Thoracic aorta (tissue), 2 donors: Measurements from ENCODE around the gene EIF4H. TPM values are rescaled to one million over a fixed set of nuclear protein-coding genes. Genes with fewer than 3 reads are reported as not detected.

Experiments
- ATAC-seq: fragments of 150-250 bp; one replicate; pipeline ENCODE4 v1.8.0; 2017; ENCODE audit warnings: low read depth; ENCODE audit not compliant: insufficient number of reproducible peaks, low FRiP score
- DNase-seq: peaks from one replicate; pipeline ENCODE4 v3.0.0-alpha.2; 2020; ENCODE audit warnings: low spot score
- H3K27ac ChIP-seq, 2 donors: fragments of 200-600 bp; sonication (generic); 1 replicate in 1 of 2; 2 replicates in 1 of 2; pipeline ENCODE4 v1.5.1; 2016; ENCODE audit warnings: mild to moderate bottlenecking in 2 of 2, moderate library complexity in 2 of 2
- H3K27me3 ChIP-seq: fragments of 200-600 bp; sonication (generic); replicated peaks from 2 replicates; pipeline ENCODE4 v1.6.0; 2016; ENCODE audit warnings: mild to moderate bottlenecking; ENCODE audit not compliant: insufficient read depth
- H3K36me3 ChIP-seq: fragments of 200-600 bp; sonication (generic); one replicate; pipeline ENCODE4 v1.5.1; 2016
- H3K4me1 ChIP-seq, 2 donors: fragments of 200-600 bp; sonication (generic); 1 replicate in 1 of 2; 2 replicates in 1 of 2; pipeline versions ENCODE4 v1.5.1 to v1.6.0; 2016; ENCODE audit warnings: low read depth in 2 of 2, mild to moderate bottlenecking in 1 of 2; ENCODE audit not compliant: control insufficient read depth in 1 of 2
- H3K4me3 ChIP-seq: fragments of 200-600 bp; sonication (generic); 2 replicates; pipeline ENCODE4 v1.5.1; 2016; ENCODE audit warnings: mild to moderate bottlenecking
- H3K9me3 ChIP-seq: fragments of 200-600 bp; sonication (generic); 2 replicates; pipeline ENCODE4 v1.5.1; 2016
- total RNA-seq, 2 donors: library from RNA; depleted of rRNA; stranded (reverse); fragments of >200 nt; gene quantifications; one replicate each; pipeline versions ENCODE4 v1.1.0 to v1.2.3, GENCODE V29; 2016
- TF ChIP-seq, protein P1 (sequence below): fragments of 200-600 bp; sonication (generic); IDR thresholded peaks from one replicate; pipeline ENCODE4 v1.5.1; 2019; ENCODE audit warnings: antibody characterized with exemption

The EIF4H gene
- total RNA-seq, 2 donors from 2014 or later, result 210 to 244 TPM

DNA sequence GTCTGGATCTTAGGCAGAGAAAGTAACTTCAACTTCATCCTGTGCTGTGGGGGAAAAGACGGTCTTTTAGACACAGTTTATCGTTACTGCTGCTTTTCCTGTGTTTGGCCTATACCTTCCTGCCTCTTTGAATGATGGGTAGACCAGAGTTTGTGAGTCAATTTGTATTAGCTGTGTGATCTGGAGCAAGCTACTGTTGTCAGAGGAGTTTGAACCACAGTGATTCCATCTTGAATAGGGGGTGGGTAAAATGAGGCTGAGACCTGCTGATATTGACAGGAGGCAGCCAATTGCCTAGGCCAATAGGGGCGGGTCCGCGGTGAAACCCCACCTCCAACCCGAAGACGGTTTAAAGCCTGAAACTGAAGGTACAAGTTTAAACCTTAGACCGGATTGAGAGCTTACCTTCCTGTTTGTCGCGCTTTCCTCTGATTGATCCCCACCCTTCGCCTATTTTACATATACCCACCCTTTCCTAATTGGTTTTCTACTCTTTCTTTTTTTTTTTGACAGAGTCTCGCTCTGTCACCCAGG, 35.8 kb upstream of the EIF4H start:
- Histone ChIP-seq H3K4me3 (no peak overlapping the region), H3K36me3 (no peaks in the 10 kb centered on the region), H3K27ac (no peak overlapping the region), H3K4me1 (no peaks in the 10 kb centered on the region), H3K27me3 (no peaks in the 10 kb centered on the region), H3K9me3 (no peaks in the 10 kb centered on the region)
- no peak for ATAC-seq
- TF ChIP-seq, protein P1, sequence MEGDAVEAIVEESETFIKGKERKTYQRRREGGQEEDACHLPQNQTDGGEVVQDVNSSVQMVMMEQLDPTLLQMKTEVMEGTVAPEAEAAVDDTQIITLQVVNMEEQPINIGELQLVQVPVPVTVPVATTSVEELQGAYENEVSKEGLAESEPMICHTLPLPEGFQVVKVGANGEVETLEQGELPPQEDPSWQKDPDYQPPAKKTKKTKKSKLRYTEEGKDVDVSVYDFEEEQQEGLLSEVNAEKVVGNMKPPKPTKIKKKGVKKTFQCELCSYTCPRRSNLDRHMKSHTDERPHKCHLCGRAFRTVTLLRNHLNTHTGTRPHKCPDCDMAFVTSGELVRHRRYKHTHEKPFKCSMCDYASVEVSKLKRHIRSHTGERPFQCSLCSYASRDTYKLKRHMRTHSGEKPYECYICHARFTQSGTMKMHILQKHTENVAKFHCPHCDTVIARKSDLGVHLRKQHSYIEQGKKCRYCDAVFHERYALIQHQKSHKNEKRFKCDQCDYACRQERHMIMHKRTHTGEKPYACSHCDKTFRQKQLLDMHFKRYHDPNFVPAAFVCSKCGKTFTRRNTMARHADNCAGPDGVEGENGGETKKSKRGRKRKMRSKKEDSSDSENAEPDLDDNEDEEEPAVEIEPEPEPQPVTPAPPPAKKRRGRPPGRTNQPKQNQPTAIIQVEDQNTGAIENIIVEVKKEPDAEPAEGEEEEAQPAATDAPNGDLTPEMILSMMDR, result no peak
- no peak for DNase-seq

DNA sequence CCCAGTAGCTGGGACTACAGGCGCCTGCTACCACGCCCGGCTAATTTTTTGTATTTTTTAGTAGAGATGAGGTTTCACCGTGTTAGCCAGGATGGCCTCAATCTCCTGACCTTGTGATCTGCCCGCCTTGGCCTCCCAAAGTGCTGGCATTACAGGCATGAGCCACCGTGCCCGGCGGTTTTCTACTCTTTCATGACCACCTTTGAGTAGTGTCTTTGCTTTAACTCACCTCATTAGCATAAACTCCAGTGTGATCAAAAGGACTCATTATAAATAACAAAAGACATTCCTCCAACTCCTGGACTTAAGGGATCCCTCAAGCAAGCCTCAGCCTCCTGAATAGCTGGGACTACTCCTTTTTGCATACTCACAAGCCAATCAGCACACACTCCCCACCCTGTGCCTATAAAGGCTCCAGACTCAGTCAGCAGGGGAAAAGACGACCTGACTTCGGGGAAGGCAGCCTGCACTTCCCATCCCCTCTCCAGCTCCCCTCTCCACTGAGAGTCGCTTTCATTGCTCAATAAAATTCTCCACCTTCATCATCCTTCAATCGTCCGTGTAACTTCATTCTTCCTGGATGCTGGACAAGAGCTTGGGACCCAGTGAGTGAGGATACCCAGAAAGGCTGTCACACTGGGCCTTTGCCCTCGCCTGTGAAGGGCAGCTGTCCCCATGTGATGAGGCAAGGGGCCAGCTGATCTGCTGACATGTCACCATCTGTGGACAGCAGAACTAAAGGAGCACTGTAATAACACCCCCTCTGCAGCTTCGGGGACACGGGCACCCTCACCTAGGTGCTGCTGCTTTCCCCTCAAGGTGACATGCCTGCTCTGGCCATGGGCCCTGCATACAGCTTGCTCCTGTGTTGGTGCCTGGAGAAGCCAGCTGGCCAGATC, 35.0 kb upstream of the EIF4H start:
- Histone ChIP-seq H3K4me1 (no peaks in the 10 kb centered on the region), H3K27me3 (no peaks in the 10 kb centered on the region), H3K27ac (no peak overlapping the region), H3K4me3 (no peak overlapping the region), H3K36me3 (no peaks in the 10 kb centered on the region), H3K9me3 (no peaks in the 10 kb centered on the region)
- ATAC-seq (no peak), DNase-seq (no peak)
- TF ChIP-seq, protein P1, result no peak

DNA sequence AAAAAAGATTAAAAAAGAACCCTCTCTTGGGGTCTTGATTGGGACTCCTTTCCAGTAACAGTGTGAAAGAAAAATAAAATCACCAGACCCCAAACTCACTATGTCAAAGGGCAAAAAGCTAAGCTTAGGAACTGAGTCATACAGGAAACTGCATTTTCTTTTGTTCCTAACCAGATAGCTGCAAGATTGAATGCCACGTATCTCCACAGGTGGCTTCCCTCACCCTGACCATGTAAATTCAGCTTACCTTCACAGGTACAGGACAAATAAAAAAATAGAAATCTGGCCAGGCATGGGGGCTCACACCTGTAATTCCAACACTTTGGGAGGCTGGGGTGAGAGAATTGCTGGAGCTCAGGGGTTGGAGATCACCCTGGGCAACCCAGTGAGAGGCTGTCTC, 32.5 kb upstream of the EIF4H start:
- ATAC-seq, result no peak
- TF ChIP-seq, protein P1, result no peak
- H3K4me1 ChIP-seq, result no peaks in the 10 kb centered on the region
- no peaks in the 10 kb centered on the region for H3K27me3 ChIP-seq
- no peaks in the 10 kb centered on the region for H3K36me3 ChIP-seq
- no peak overlapping the region for H3K4me3 ChIP-seq
- no peak overlapping the region for H3K27ac ChIP-seq
- no peak for DNase-seq
- no peaks in the 10 kb centered on the region for H3K9me3 ChIP-seq

DNA sequence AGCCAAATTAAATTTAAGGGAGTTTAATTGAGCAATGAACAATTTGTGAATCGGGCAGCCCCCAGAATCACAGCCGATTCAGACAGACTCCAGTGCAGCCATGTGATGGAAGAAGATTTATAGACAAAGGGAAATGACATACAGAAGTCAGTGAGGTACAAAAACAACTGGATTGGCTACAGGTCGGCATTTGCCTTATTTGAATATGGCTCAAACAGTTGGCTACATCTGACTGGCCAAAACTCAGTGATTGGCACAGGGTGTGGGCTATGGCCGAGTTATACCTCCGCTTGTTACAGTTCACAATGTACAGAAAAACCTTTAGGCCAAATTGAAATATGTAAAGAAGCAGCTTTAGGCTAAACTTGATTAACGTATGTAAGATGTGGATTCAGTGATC, 30.8 kb upstream of the EIF4H start:
- no peaks in the 10 kb centered on the region for H3K9me3 ChIP-seq
- H3K27me3 ChIP-seq, result no peaks in the 10 kb centered on the region
- H3K4me3 ChIP-seq, result no peak overlapping the region
- H3K36me3 ChIP-seq, result no peaks in the 10 kb centered on the region
- no peak for ATAC-seq
- no peaks in the 10 kb centered on the region for H3K4me1 ChIP-seq
- DNase-seq, result no peak
- no peak overlapping the region for H3K27ac ChIP-seq
- TF ChIP-seq, protein P1, result no peak

DNA sequence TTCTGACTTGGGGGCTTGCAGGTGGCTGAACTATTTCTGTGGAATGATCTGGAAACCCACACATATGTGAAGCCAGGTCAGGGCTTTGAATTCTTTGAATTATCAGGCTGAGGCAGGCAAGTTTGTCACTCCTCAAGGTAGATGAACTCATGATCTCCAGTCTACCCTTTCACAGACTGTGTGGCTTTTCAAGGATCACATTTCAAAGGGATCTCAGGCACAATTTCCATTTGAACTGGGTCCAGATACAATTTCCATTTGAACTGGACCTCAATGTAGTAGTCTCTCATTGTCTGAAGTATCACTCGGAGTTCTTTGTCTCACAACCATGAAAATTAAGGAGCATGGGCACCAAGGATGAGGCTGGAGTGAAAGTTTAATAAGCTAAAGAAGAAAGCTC, 25.7 kb upstream of the EIF4H start:
- ATAC-seq, result no peak
- Histone ChIP-seq H3K9me3 (no peaks in the 10 kb centered on the region), H3K4me1 (no peaks in the 10 kb centered on the region), H3K27me3 (no peaks in the 10 kb centered on the region), H3K4me3 (no peak overlapping the region), H3K36me3 (no peaks in the 10 kb centered on the region), H3K27ac (no peak overlapping the region)
- DNase-seq, result no peak
- TF ChIP-seq, protein P1, result no peak
